Neural progenitor cell (in vitro differentiated cells): ENCODE measurements around the gene CAP1.

ENCODE experiments used
- EZH2 ChIP-seq: fragments of 200-600 bp; sonication (generic); IDR thresholded peaks from 2 replicates; pipeline ENCODE4 v1.6.1; 2017; ENCODE audit warnings: antibody characterized with exemption, mild to moderate bottlenecking, moderate library complexity
- EZH2phosphoT487 ChIP-seq: fragments of 200-600 bp; sonication (generic); IDR thresholded peaks from 2 replicates; pipeline ENCODE4 v1.6.1; 2017; ENCODE audit warnings: antibody characterized with exemption
- TF ChIP-seq, protein P1 (sequence below): fragments of 200-600 bp; sonication (generic); IDR thresholded peaks from 2 replicates; pipeline ENCODE4 v1.5.1; 2017; ENCODE audit warnings: antibody characterized with exemption, mild to moderate bottlenecking

GRCh38 chr1:40120128-40120527 is 79.6 kb downstream of the CAP1 start:
- TF ChIP-seq, protein P1, sequence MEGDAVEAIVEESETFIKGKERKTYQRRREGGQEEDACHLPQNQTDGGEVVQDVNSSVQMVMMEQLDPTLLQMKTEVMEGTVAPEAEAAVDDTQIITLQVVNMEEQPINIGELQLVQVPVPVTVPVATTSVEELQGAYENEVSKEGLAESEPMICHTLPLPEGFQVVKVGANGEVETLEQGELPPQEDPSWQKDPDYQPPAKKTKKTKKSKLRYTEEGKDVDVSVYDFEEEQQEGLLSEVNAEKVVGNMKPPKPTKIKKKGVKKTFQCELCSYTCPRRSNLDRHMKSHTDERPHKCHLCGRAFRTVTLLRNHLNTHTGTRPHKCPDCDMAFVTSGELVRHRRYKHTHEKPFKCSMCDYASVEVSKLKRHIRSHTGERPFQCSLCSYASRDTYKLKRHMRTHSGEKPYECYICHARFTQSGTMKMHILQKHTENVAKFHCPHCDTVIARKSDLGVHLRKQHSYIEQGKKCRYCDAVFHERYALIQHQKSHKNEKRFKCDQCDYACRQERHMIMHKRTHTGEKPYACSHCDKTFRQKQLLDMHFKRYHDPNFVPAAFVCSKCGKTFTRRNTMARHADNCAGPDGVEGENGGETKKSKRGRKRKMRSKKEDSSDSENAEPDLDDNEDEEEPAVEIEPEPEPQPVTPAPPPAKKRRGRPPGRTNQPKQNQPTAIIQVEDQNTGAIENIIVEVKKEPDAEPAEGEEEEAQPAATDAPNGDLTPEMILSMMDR, result no peak
- TF ChIP-seq EZH2phosphoT487 (no peak), EZH2 (no peak)
